H1 (cell line): ENCODE data around the gene ZNF284. TPM values are rescaled to one million over a fixed set of nuclear protein-coding genes. Genes with fewer than 3 reads are reported as not detected.

Source experiments
- CTCF ChIA-PET: fragments of 300-600 bp; sonication (Branson Sonifier 250); formaldehyde crosslinking; loops from one replicate; lab custom pipeline; 2021; ENCODE audit not compliant: partially characterized antibody; lab: Charles Lee
- POLR2A ChIA-PET: fragments of 300-600 bp; sonication (Branson Sonifier 250); formaldehyde crosslinking; loops from one replicate; lab custom pipeline; 2021; ENCODE audit warnings: inconsistent platforms; ENCODE audit not compliant: partially characterized antibody; lab: Charles Lee
- DNase-seq, 2 experiments: peaks; one replicate each; pipeline versions ENCODE4 v3.0.0 to v3.0.0-alpha.2; 2010 to 2022; ENCODE audit warnings: low spot score in 2 of 2, low read depth in 1 of 2, mixed read lengths in 1 of 2
- FAIRE-seq: peaks from 2 replicates; lab custom pipeline; 2011; peaks lifted over from hg19 to GRCh38; lab: Jason Lieb, UNC
- H2AFZ ChIP-seq: 2 replicates; pipeline ENCODE4 v1.8.1; 2012; ENCODE audit warnings: low read length, inconsistent platforms
- H2AK5ac ChIP-seq: 2 replicates; pipeline ENCODE4 v1.6.1; 2013; ENCODE audit warnings: low read depth, low read length
- H2BK120ac ChIP-seq: replicated peaks from 2 replicates; pipeline ENCODE3; 2013; ENCODE audit warnings: low read depth, low read length, inconsistent platforms
- H2BK12ac ChIP-seq: 2 replicates; pipeline ENCODE4 v1.6.1; 2013; ENCODE audit warnings: low read depth, low read length
- H2BK15ac ChIP-seq: 2 replicates; pipeline ENCODE4 v1.6.1; 2013; ENCODE audit warnings: low read length
- H2BK20ac ChIP-seq: 2 replicates; pipeline ENCODE4 v1.6.1; 2013; ENCODE audit warnings: low read length
- H2BK5ac ChIP-seq: 2 replicates; pipeline ENCODE4 v1.6.1; 2013; ENCODE audit warnings: low read depth, low read length
- H3K14ac ChIP-seq: 2 replicates; pipeline ENCODE4 v1.6.1; 2013; ENCODE audit warnings: inconsistent platforms; ENCODE audit not compliant: insufficient read length
- H3K18ac ChIP-seq: 2 replicates; pipeline ENCODE4 v1.6.1; 2013; ENCODE audit warnings: low read length; ENCODE audit errors: extremely low read depth
- H3K23ac ChIP-seq: 2 replicates; pipeline ENCODE4 v1.6.1; 2013; ENCODE audit warnings: inconsistent platforms; ENCODE audit not compliant: insufficient read length
- H3K23me2 ChIP-seq: 2 replicates; pipeline ENCODE4 v1.6.1; 2013; ENCODE audit warnings: low read depth, low read length
- H3K27ac ChIP-seq: 2 replicates; pipeline ENCODE4 v1.6.1; 2011; ENCODE audit warnings: low read depth, low read length, inconsistent platforms
- H3K27me3 ChIP-seq, 4 experiments: replicated peaks in 1 of 4; 1 replicate in 1 of 4; 2 replicates in 3 of 4; pipeline versions ENCODE4 v1.6.1 to v1.8.1; 2011 to 2013; ENCODE audit warnings: low read length in 3 of 4, mild to moderate bottlenecking in 3 of 4, inconsistent platforms in 2 of 4, mixed read lengths in 2 of 4, moderate library complexity in 1 of 4; ENCODE audit not compliant: control insufficient read depth in 3 of 4, insufficient read depth in 3 of 4; ENCODE audit errors: extremely low read depth in 1 of 4
- H3K36me3 ChIP-seq, 4 experiments: 2 replicates each; pipeline versions ENCODE4 v1.6.1 to v1.8.1; 2011 to 2013; ENCODE audit warnings: mild to moderate bottlenecking in 4 of 4, low read length in 3 of 4, moderate library complexity in 2 of 4, control low read depth in 1 of 4, inconsistent platforms in 1 of 4; ENCODE audit not compliant: insufficient read depth in 4 of 4, control insufficient read depth in 2 of 4
- H3K4ac ChIP-seq: replicated peaks from 2 replicates; pipeline ENCODE3; 2013; ENCODE audit warnings: low read length, low read depth, mixed read lengths, inconsistent platforms; ENCODE audit not compliant: insufficient read length
- H3K4me1 ChIP-seq, 4 experiments: replicated peaks in 1 of 4; 1 replicate in 1 of 4; 2 replicates in 3 of 4; pipeline versions ENCODE4 v1.6.1 to v1.8.1; 2011 to 2013; ENCODE audit warnings: low read length in 3 of 4, inconsistent platforms in 2 of 4, mixed read lengths in 1 of 4; ENCODE audit not compliant: insufficient read depth in 4 of 4, control insufficient read depth in 3 of 4
- H3K4me2 ChIP-seq, 2 experiments: 2 replicates each; pipeline versions ENCODE4 v1.6.1 to v1.8.1; 2011 to 2013; ENCODE audit warnings: low read depth in 2 of 2, low read length in 2 of 2, control low read depth in 1 of 2, inconsistent platforms in 1 of 2, mild to moderate bottlenecking in 1 of 2; ENCODE audit not compliant: insufficient read depth in 1 of 2
- H3K4me3 ChIP-seq, 4 experiments: fragments of 200-600, 300-600 bp in 1 of 4; sonication (generic), shearing (Covaris generic), sonication (Bioruptor Twin) in 1 of 4; 2 replicates each; pipeline versions ENCODE4 v1.5.1 to v1.8.1; 2011 to 2016; ENCODE audit warnings: low read length in 4 of 4, low read depth in 3 of 4, control low read depth in 2 of 4, inconsistent platforms in 2 of 4, mild to moderate bottlenecking in 2 of 4, mixed read lengths in 1 of 4, moderate library complexity in 1 of 4; ENCODE audit not compliant: insufficient read depth in 2 of 4; ENCODE audit errors: extremely low read depth in 1 of 4
- H3K56ac ChIP-seq: replicated peaks from 2 replicates; pipeline ENCODE3; 2013; ENCODE audit warnings: low read depth, mild to moderate bottlenecking, mixed read lengths, low read length, inconsistent platforms; ENCODE audit not compliant: insufficient read length
- H3K79me1 ChIP-seq: 2 replicates; pipeline ENCODE4 v1.6.1; 2013; ENCODE audit warnings: low read depth, low read length, control low read depth
- H3K79me2 ChIP-seq, 2 experiments: 2 replicates each; pipeline versions ENCODE4 v1.6.1 to v1.8.1; 2012 to 2013; ENCODE audit warnings: low read length in 2 of 2, mild to moderate bottlenecking in 2 of 2, inconsistent platforms in 1 of 2; ENCODE audit not compliant: insufficient read depth in 2 of 2, control insufficient read depth in 1 of 2
- H3K9ac ChIP-seq, 4 experiments: replicated peaks in 1 of 4; 1 replicate in 1 of 4; 2 replicates in 3 of 4; pipeline versions ENCODE4 v1.6.1 to v1.8.1; 2011 to 2013; ENCODE audit warnings: low read depth in 3 of 4, low read length in 3 of 4, control low read depth in 2 of 4, mild to moderate bottlenecking in 2 of 4, moderate library complexity in 2 of 4, inconsistent platforms in 1 of 4; ENCODE audit errors: extremely low read depth in 1 of 4
- H3K9me3 ChIP-seq, 2 experiments: 2 replicates each; pipeline versions ENCODE4 v1.6.1 to v1.8.1; 2012 to 2013; ENCODE audit warnings: mild to moderate bottlenecking in 2 of 2, moderate library complexity in 2 of 2, control low read depth in 1 of 2, inconsistent platforms in 1 of 2, low read depth in 1 of 2, low read length in 1 of 2, mixed read lengths in 1 of 2; ENCODE audit not compliant: insufficient read depth in 2 of 2
- H4K20me1 ChIP-seq, 2 experiments: replicated peaks in 1 of 2; 2 replicates each; pipeline versions ENCODE3 to v1.8.1; 2011 to 2013; ENCODE audit warnings: inconsistent platforms in 2 of 2, low read length in 2 of 2, mild to moderate bottlenecking in 1 of 2; ENCODE audit not compliant: insufficient read depth in 2 of 2, control insufficient read depth in 1 of 2
- H4K5ac ChIP-seq: 2 replicates; pipeline ENCODE4 v1.6.1; 2013; ENCODE audit warnings: low read length, low read depth, mixed read lengths, inconsistent platforms; ENCODE audit not compliant: insufficient read length
- H4K8ac ChIP-seq: 2 replicates; pipeline ENCODE4 v1.8.0; 2013; ENCODE audit warnings: mild to moderate bottlenecking, moderate library complexity, low read length, inconsistent platforms; ENCODE audit not compliant: insufficient read depth; ENCODE audit errors: extremely low read depth
- H4K91ac ChIP-seq: replicated peaks from 2 replicates; pipeline ENCODE3; 2013; ENCODE audit warnings: low read length, mixed read lengths, inconsistent platforms; ENCODE audit not compliant: insufficient read length
- ASH2L ChIP-seq: fragments of 200-600, 300-600 bp; sonication (generic); IDR thresholded peaks from one replicate; pipeline ENCODE4 v1.7.1; 2017; ENCODE audit warnings: low read length
- CBX8 ChIP-seq: fragments of 300-800, 300-1000 bp; sonication (generic); IDR thresholded peaks from 2 replicates; pipeline ENCODE4 v1.7.1; 2016; ENCODE audit warnings: low read depth, low read length, borderline replicate concordance
- POLR2AphosphoS5 ChIP-seq: IDR thresholded peaks from 2 replicates; pipeline ENCODE4 v1.6.1; 2011; ENCODE audit warnings: low read depth, low read length
- SRF ChIP-seq: IDR thresholded peaks from 2 replicates; pipeline ENCODE4 v1.6.1; 2011; ENCODE audit warnings: mild to moderate bottlenecking, low read depth, low read length, moderate library complexity
- ZNF274 ChIP-seq: IDR thresholded peaks from 2 replicates; pipeline ENCODE4 v1.7.0; 2012; ENCODE audit warnings: low read length, borderline replicate concordance; ENCODE audit errors: extremely low read depth
- polyA plus RNA-seq, 7 experiments: library from polyadenylated mRNA; depleted of rRNA in 3 of 7; stranded (reverse) in 5 of 7; unstranded in 2 of 7; fragments of >200 nt in 5 of 7; fragments of 200-250 nt in 2 of 7; gene quantifications; 1 replicate in 5 of 7; 2 replicates in 1 of 7; 4 replicates in 1 of 7; pipeline versions ENCODE4 v1.2.1 to v1.2.3, GENCODE V29; 2011 to 2013; ENCODE audit warnings: missing spikeins in 2 of 7, mixed read lengths in 2 of 7
- total RNA-seq: library from RNA; stranded (reverse); fragmentation: NEBNext Ultra II Directional; extraction: Animal tissue kit (Norgen Biotek cat#: 25700); gene quantifications from 2 replicates; pipeline ENCODE4 v1.2.1, GENCODE V29; 2021
- TF ChIP-seq, protein P1 (sequence below), 3 experiments: IDR thresholded peaks; 1 replicate in 2 of 3; 2 replicates in 1 of 3; pipeline versions ENCODE4 v1.5.1 to v1.6.1; 2011; ENCODE audit warnings: low read length in 3 of 3, mild to moderate bottlenecking in 3 of 3, inconsistent platforms in 2 of 3, low read depth in 1 of 3, moderate library complexity in 1 of 3; ENCODE audit not compliant: insufficient read depth in 1 of 3; ENCODE audit errors: control extremely low read depth in 1 of 3

The ZNF284 gene
- total and polyA plus RNA-seq, 2 of the 8 experiments (the other 6 are each of a cell fraction or from before 2014, with no cell fraction given) = 1.1 to 3.4 TPM

DNA sequence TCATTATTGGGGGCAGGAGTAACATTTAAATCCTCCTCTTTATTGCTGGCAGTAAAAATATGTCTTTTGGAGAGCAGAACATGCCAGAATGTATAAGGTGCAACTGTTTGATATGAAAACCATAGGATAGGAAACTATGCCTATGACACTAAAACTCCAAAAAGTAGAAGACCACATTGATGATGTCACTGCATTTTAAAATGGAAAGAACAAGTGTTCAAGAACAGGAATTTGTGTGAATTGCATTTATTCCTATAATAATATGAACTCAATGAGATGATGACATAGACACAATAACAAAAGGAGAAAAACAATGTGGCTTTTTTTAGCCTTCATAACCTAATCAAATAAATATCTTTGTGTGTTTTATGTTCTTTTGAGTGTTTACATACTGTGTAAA, 37.5 kb downstream of the ZNF284 start:
- TF ChIP-seq ASH2L (no peak), ZNF274 (no peak), SRF (no peak), CBX8 (no peak), POLR2AphosphoS5 (no peak)
- TF ChIP-seq, protein P1, sequence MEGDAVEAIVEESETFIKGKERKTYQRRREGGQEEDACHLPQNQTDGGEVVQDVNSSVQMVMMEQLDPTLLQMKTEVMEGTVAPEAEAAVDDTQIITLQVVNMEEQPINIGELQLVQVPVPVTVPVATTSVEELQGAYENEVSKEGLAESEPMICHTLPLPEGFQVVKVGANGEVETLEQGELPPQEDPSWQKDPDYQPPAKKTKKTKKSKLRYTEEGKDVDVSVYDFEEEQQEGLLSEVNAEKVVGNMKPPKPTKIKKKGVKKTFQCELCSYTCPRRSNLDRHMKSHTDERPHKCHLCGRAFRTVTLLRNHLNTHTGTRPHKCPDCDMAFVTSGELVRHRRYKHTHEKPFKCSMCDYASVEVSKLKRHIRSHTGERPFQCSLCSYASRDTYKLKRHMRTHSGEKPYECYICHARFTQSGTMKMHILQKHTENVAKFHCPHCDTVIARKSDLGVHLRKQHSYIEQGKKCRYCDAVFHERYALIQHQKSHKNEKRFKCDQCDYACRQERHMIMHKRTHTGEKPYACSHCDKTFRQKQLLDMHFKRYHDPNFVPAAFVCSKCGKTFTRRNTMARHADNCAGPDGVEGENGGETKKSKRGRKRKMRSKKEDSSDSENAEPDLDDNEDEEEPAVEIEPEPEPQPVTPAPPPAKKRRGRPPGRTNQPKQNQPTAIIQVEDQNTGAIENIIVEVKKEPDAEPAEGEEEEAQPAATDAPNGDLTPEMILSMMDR (IDR thresholded peaks at IDR 0.05; ENCODE audit: control extremely low read depth in 1 of 3, insufficient read depth in 1 of 3, low read depth in 1 of 3, low read length in 3 of 3) = no peak
- H4K8ac ChIP-seq = no peak overlapping the region
- no peak overlapping the region for H2BK20ac ChIP-seq

More for the DNA sequence above, 37.5 kb downstream of the ZNF284 start:
- H3K27ac ChIP-seq = no peak overlapping the region
- H3K56ac ChIP-seq = no peak overlapping the region
- POLR2A ChIA-PET = no interaction called here
- no peak overlapping the region for H4K5ac ChIP-seq
- no peak overlapping the region for H3K23ac ChIP-seq
- H3K4me1 ChIP-seq = no peaks in the 10 kb centered on the region
- H3K4me2 ChIP-seq = no peak overlapping the region
- no peak overlapping the region for H2BK12ac ChIP-seq
- H2BK5ac ChIP-seq = no peak overlapping the region
- peaks cover 0 to 14% of the 10 kb centered on the region in 2 experiments; a peak in 2 of 4 replicates for H3K79me2 ChIP-seq
- no peaks in the 10 kb centered on the region for H4K20me1 ChIP-seq
- H3K9ac ChIP-seq = no peak overlapping the region
- FAIRE-seq = no peak
- no peak overlapping the region for H2AK5ac ChIP-seq
- peaks cover 38% of the 10 kb centered on the region in 2 experiments for H3K9me3 ChIP-seq
- no peak overlapping the region for H3K14ac ChIP-seq
- no peak overlapping the region for H3K18ac ChIP-seq
- no peak overlapping the region for H2BK120ac ChIP-seq
- no peak for DNase-seq
- no peaks in the 10 kb centered on the region; the same call in 1 of the 2 replicates for H3K79me1 ChIP-seq
- H3K4ac ChIP-seq = no peak overlapping the region
- H3K36me3 ChIP-seq = peaks cover 4 to 48% (median 23%) of the 10 kb centered on the region in 4 experiments; a peak in 7 of 8 replicates
- H3K4me3 ChIP-seq = no peak overlapping the region
- CTCF ChIA-PET = no interaction called here
- no peak overlapping the region for H2BK15ac ChIP-seq
- H3K27me3 ChIP-seq = no peaks in the 10 kb centered on the region
- no peak overlapping the region for H4K91ac ChIP-seq
- H2AFZ ChIP-seq = no peak overlapping the region
- peaks cover 4% of the 10 kb centered on the region; the same call in 1 of the 2 replicates for H3K23me2 ChIP-seq
